PC-9 (cell line): Measurements from ENCODE around the gene RFX8. TPM values are rescaled to one million over a fixed set of nuclear protein-coding genes. Genes with fewer than 3 reads are reported as not detected.

Source experiments
- BruUV-seq: library from RNA; stranded (reverse); fragments of 400-500 nt; replicated peaks from 2 replicates; lab custom pipeline; 2021; lab: Mats Ljungman, UMichigan
- CTCF ChIA-PET: fragments of 300-600 bp; sonication (Branson Sonifier 250); formaldehyde crosslinking; loops from one replicate; lab custom pipeline; 2022; ENCODE audit warnings: antibody characterized with exemption; lab: Charles Lee
- POLR2A ChIA-PET: fragments of 300-600 bp; sonication (Branson Sonifier 250); formaldehyde crosslinking; loops from one replicate; lab custom pipeline; 2022; ENCODE audit warnings: antibody characterized with exemption; ENCODE audit not compliant: unreplicated experiment; lab: Charles Lee
- DNase-seq, 2 experiments: peaks; one replicate each; pipeline versions ENCODE4 v3.0.0 to v3.0.0-alpha.2; 2015 to 2022; ENCODE audit warnings: mixed read lengths in 1 of 2
- H2AFZ ChIP-seq: fragments of 200-600 bp; sonication (generic); 2 replicates; pipeline ENCODE4 v1.8.1; 2017; ENCODE audit warnings: antibody characterized with exemption
- H3F3A ChIP-seq: fragments of 200-600 bp; sonication (generic); 2 replicates; pipeline ENCODE4 v1.8.1; 2017; ENCODE audit warnings: antibody characterized with exemption, mild to moderate bottlenecking, low read depth; ENCODE audit not compliant: insufficient read depth
- H3K27ac ChIP-seq: fragments of 200-600 bp; sonication (generic); 2 replicates; pipeline ENCODE4 v1.6.1; 2016; ENCODE audit warnings: mixed run types
- H3K27me3 ChIP-seq: fragments of 200-600 bp; sonication (generic); 2 replicates; pipeline ENCODE4 v1.6.1; 2016; ENCODE audit warnings: low read depth, mixed run types; ENCODE audit not compliant: insufficient read depth
- H3K36me3 ChIP-seq: fragments of 200-600 bp; sonication (generic); 2 replicates; pipeline ENCODE4 v1.6.1; 2016; ENCODE audit warnings: low read depth, mixed run types
- H3K4me1 ChIP-seq: fragments of 200-600 bp; sonication (generic); replicated peaks from 2 replicates; pipeline ENCODE4 v1.6.1; 2016; ENCODE audit warnings: mixed run types; ENCODE audit not compliant: insufficient read depth
- H3K4me2 ChIP-seq: fragments of 200-600 bp; sonication (generic); 2 replicates; pipeline ENCODE4 v1.6.1; 2017; ENCODE audit warnings: mixed run types
- H3K4me3 ChIP-seq: fragments of 200-600 bp; sonication (generic); 2 replicates; pipeline ENCODE4 v1.6.1; 2016; ENCODE audit warnings: mixed run types
- H3K79me2 ChIP-seq: fragments of 200-600 bp; sonication (generic); 2 replicates; pipeline ENCODE4 v1.6.1; 2017; ENCODE audit warnings: low read depth, mixed run types
- H3K9me2 ChIP-seq: fragments of 200-600 bp; sonication (generic); 2 replicates; pipeline ENCODE4 v1.8.1; 2017; ENCODE audit warnings: mild to moderate bottlenecking; ENCODE audit not compliant: insufficient read depth
- H3K9me3 ChIP-seq: fragments of 200-600 bp; sonication (generic); 2 replicates; pipeline ENCODE4 v1.8.1; 2016; ENCODE audit warnings: low read depth; ENCODE audit not compliant: insufficient read depth
- H4K20me1 ChIP-seq: fragments of 200-600 bp; sonication (generic); 2 replicates; pipeline ENCODE4 v1.8.1; 2017; ENCODE audit not compliant: insufficient read depth
- EZH2 ChIP-seq: fragments of 200-600 bp; sonication (generic); IDR thresholded peaks from 2 replicates; pipeline ENCODE4 v1.8.0; 2017; ENCODE audit warnings: antibody characterized with exemption, low read depth
- intact Hi-C: fragments of 100-400 bp; cut with micrococcal nuclease; formaldehyde crosslinking; loops from one replicate; pipeline ENCODE4 v1.10.0; 2022; ENCODE audit not compliant: unreplicated experiment
- total RNA-seq: library from RNA; stranded (reverse); gene quantifications from 2 replicates; pipeline ENCODE4 v1.2.3, GENCODE V29; 2021
- TF ChIP-seq, protein P1 (sequence below): fragments of 200-600 bp; sonication (generic); conservative IDR thresholded peaks from 2 replicates; pipeline ENCODE4 v1.6.1; 2017; ENCODE audit warnings: mixed run types, antibody characterized with exemption, mild to moderate bottlenecking, moderate library complexity

The RFX8 gene
- total RNA-seq, 1 experiment from 2014 or later: not detected

DNA sequence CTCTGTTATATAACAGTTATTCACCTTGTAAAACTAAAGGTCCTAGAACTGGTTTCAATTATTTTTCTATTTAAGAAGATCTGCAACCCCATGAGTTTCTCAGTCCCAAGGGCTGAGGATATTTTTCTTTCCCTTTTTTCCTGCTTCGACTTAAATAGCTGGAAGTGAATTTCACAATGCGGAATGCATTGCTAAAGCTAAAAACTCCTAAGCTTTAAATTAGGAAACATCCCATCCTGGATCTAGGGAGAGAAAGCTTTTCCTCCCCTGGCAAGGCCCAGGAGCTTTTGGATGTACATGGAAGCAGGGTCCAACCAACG, 1.4 kb downstream of the RFX8 start:
- Histone ChIP-seq H3K4me1 (peaks cover 5% of the 10 kb centered on the region), H3K9me2 (no peaks in the 10 kb centered on the region), H3K27ac (no peak overlapping the region), H2AFZ (peak overlapping the region; percentile 77), H3K9me3 (no peaks in the 10 kb centered on the region), H3K27me3 (no peaks in the 10 kb centered on the region), H3K79me2 (no peaks in the 10 kb centered on the region), H3F3A (no peaks in the 10 kb centered on the region; the same call in 1 of the 2 replicates), H3K4me3 (peak overlapping the region; percentile 50), H4K20me1 (no peaks in the 10 kb centered on the region), H3K4me2 (peak overlapping the region; percentile 61), H3K36me3 (no peaks in the 10 kb centered on the region)
- no TSS peak for BruUV-seq
- ChIA-PET POLR2A (no interaction called here), CTCF (interaction anchor here (0.6 to 1.0 kb wide), 2 partner anchors 38 to 783 kb away, joined by 3 to 4 read pairs; no protein-coding TSS in a partner anchor)
- DNase-seq: no peak
- TF ChIP-seq EZH2: no peak
- TF ChIP-seq, protein P1, sequence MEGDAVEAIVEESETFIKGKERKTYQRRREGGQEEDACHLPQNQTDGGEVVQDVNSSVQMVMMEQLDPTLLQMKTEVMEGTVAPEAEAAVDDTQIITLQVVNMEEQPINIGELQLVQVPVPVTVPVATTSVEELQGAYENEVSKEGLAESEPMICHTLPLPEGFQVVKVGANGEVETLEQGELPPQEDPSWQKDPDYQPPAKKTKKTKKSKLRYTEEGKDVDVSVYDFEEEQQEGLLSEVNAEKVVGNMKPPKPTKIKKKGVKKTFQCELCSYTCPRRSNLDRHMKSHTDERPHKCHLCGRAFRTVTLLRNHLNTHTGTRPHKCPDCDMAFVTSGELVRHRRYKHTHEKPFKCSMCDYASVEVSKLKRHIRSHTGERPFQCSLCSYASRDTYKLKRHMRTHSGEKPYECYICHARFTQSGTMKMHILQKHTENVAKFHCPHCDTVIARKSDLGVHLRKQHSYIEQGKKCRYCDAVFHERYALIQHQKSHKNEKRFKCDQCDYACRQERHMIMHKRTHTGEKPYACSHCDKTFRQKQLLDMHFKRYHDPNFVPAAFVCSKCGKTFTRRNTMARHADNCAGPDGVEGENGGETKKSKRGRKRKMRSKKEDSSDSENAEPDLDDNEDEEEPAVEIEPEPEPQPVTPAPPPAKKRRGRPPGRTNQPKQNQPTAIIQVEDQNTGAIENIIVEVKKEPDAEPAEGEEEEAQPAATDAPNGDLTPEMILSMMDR: no peak
- intact Hi-C loops: no loop called here

DNA sequence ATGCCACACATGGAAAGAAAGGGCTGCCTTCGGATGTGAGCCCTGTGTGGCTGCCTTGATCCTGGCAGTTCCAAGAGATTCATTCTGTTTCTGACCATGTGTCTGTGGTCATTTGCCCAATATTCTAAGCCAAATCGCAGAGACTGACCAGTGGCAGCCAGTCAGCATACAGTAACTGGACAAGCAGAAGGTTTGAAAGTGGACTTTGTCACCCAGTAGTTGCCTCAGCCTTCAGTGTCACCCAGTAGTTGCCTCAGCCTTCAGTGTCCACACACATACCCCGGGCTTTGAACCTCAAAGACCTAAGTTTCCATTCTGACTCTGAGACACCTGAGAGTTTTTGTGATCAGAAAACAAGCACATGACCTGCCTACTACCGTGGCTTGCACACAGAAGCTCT, 5.0 kb downstream of the RFX8 start:
- no peak for DNase-seq
- Histone ChIP-seq H3K79me2 (no peaks in the 10 kb centered on the region), H3K27me3 (no peaks in the 10 kb centered on the region), H3K9me2 (no peaks in the 10 kb centered on the region), H3K4me1 (no peaks in the 10 kb centered on the region), H2AFZ (no peak overlapping the region), H3K36me3 (no peaks in the 10 kb centered on the region), H3K27ac (no peak overlapping the region), H3K4me3 (no peak overlapping the region), H3K9me3 (no peaks in the 10 kb centered on the region), H4K20me1 (no peaks in the 10 kb centered on the region), H3K4me2 (no peak overlapping the region), H3F3A (no peaks in the 10 kb centered on the region; the same call in 1 of the 2 replicates)
- TF ChIP-seq, protein P1: no peak
- TF ChIP-seq EZH2: no peak
- POLR2A ChIA-PET: interaction anchor here (0.6 kb wide), 1 partner anchor 24 kb away, joined by 26 read pairs; no protein-coding TSS in a partner anchor
- intact Hi-C loops: no loop called here
- BruUV-seq: no TSS peak
- CTCF ChIA-PET: no interaction called here

DNA sequence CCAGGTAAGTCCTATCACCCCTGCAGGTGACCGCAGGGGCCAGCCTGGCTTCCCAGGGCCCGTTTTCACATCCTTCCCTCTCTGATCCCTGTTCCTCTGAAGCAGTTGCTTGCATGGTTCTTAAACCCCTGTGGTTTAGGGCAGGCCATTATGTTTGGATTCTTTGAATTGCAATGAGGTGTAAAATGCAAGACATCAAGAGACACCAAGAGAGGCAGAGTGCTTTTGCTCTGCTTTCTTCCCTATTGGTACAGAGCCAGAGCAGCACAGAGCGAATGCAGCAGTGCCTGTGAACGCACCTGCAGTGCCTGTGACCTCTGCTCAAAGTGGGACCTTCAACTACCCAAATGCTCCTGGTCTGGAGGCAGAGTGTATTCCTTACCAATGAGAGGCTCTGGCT, 7.6 kb downstream of the RFX8 start:
- H3K9me3 ChIP-seq: no peaks in the 10 kb centered on the region
- BruUV-seq: no TSS peak
- H3F3A ChIP-seq: no peaks in the 10 kb centered on the region; the same call in 1 of the 2 replicates
- TF ChIP-seq, protein P1: no peak
- no peak for TF ChIP-seq EZH2
- H3K4me3 ChIP-seq: no peak overlapping the region
- no peaks in the 10 kb centered on the region for H3K36me3 ChIP-seq
- ChIA-PET CTCF (no interaction called here), POLR2A (no interaction called here)
- intact Hi-C loops: no loop called here
- no peak overlapping the region for H2AFZ ChIP-seq
- H3K27ac ChIP-seq: no peak overlapping the region
- DNase-seq: no peak
- no peak overlapping the region for H3K4me2 ChIP-seq
- H3K27me3 ChIP-seq: no peaks in the 10 kb centered on the region
- no peaks in the 10 kb centered on the region for H3K4me1 ChIP-seq
- H4K20me1 ChIP-seq: no peaks in the 10 kb centered on the region
- no peaks in the 10 kb centered on the region for H3K9me2 ChIP-seq
- H3K79me2 ChIP-seq: no peaks in the 10 kb centered on the region
